Measurements from ENCODE around the gene CARD11. TPM values are rescaled to one million over a fixed set of nuclear protein-coding genes. Genes with fewer than 3 reads are reported as not detected.

CARD11 gene
- total RNA-seq, 1 experiment from 2014 or later = 0.82 TPM

- ATAC-seq (no peak), DNase-seq (ENCODE audit: low read depth, low spot score) (no peak)
- intact Hi-C loops (cut with micrococcal nuclease; ENCODE audit: unreplicated experiment) = no loop called here
- ChIA-PET CTCF (no interaction called here), POLR2A (interaction anchor here (0.6 kb wide), 2 partner anchors 14 to 25 kb away, joined by 3 to 6 read pairs; no protein-coding TSS in a partner anchor)
- Histone ChIP-seq H3K4me3 (ENCODE audit: low read depth in 2 of 2, low read length in 2 of 2) (no peak overlapping the region), H3K9me3 (ENCODE audit: control insufficient read depth, insufficient read depth, low read depth, low read length) (no peaks in the 10 kb centered on the region), H3K27ac (ENCODE audit: low read length) (no peak overlapping the region), H3K27me3 (ENCODE audit: control insufficient read depth, insufficient read depth, low read length) (peaks cover 1% of the 10 kb centered on the region; the same call in 1 of the 2 replicates), H3K4me1 (ENCODE audit: control insufficient read depth, insufficient read depth, low read length) (no peaks in the 10 kb centered on the region), H3K36me3 (ENCODE audit: control insufficient read depth, insufficient read depth, low read length) (no peaks in the 10 kb centered on the region)
- in situ Hi-C loops (cut with HindIII; ENCODE audit: low pct_unique_long_range_greater_than_20kb, low sequenced_read_pairs) = no loop called here
- no TSS peak for BruUV-seq (replicated peaks)
- TF ChIP-seq, protein P1, sequence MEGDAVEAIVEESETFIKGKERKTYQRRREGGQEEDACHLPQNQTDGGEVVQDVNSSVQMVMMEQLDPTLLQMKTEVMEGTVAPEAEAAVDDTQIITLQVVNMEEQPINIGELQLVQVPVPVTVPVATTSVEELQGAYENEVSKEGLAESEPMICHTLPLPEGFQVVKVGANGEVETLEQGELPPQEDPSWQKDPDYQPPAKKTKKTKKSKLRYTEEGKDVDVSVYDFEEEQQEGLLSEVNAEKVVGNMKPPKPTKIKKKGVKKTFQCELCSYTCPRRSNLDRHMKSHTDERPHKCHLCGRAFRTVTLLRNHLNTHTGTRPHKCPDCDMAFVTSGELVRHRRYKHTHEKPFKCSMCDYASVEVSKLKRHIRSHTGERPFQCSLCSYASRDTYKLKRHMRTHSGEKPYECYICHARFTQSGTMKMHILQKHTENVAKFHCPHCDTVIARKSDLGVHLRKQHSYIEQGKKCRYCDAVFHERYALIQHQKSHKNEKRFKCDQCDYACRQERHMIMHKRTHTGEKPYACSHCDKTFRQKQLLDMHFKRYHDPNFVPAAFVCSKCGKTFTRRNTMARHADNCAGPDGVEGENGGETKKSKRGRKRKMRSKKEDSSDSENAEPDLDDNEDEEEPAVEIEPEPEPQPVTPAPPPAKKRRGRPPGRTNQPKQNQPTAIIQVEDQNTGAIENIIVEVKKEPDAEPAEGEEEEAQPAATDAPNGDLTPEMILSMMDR (IDR thresholded peaks at IDR 0.05) = no peak
- no peak for TF ChIP-seq SIN3A (IDR thresholded peaks at IDR 0.05; ENCODE audit: borderline replicate concordance, insufficient read depth, low read depth, low read length)
- no peak for TF ChIP-seq POLR2AphosphoS5 (IDR thresholded peaks at IDR 0.05; ENCODE audit: low read depth, low read length)
- no peak for TF ChIP-seq TCF7L2 (IDR thresholded peaks at IDR 0.05; ENCODE audit: low read depth, low read length)
- TF ChIP-seq, protein P2, sequence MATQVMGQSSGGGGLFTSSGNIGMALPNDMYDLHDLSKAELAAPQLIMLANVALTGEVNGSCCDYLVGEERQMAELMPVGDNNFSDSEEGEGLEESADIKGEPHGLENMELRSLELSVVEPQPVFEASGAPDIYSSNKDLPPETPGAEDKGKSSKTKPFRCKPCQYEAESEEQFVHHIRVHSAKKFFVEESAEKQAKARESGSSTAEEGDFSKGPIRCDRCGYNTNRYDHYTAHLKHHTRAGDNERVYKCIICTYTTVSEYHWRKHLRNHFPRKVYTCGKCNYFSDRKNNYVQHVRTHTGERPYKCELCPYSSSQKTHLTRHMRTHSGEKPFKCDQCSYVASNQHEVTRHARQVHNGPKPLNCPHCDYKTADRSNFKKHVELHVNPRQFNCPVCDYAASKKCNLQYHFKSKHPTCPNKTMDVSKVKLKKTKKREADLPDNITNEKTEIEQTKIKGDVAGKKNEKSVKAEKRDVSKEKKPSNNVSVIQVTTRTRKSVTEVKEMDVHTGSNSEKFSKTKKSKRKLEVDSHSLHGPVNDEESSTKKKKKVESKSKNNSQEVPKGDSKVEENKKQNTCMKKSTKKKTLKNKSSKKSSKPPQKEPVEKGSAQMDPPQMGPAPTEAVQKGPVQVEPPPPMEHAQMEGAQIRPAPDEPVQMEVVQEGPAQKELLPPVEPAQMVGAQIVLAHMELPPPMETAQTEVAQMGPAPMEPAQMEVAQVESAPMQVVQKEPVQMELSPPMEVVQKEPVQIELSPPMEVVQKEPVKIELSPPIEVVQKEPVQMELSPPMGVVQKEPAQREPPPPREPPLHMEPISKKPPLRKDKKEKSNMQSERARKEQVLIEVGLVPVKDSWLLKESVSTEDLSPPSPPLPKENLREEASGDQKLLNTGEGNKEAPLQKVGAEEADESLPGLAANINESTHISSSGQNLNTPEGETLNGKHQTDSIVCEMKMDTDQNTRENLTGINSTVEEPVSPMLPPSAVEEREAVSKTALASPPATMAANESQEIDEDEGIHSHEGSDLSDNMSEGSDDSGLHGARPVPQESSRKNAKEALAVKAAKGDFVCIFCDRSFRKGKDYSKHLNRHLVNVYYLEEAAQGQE (IDR thresholded peaks at IDR 0.05; ENCODE audit: insufficient read depth in 1 of 2, low read depth in 2 of 2, low read length in 1 of 2) = no peak
These were observed 88.4 kb downstream of the CARD11 start for GRCh38 chr7:2955269-2955668.

- Histone ChIP-seq H3K9me3 (ENCODE audit: control insufficient read depth, insufficient read depth, low read depth, low read length) (peaks cover 4% of the 10 kb centered on the region; the same call in 1 of the 2 replicates), H3K4me3 (ENCODE audit: low read depth in 2 of 2, low read length in 2 of 2) (no peak overlapping the region), H3K4me1 (ENCODE audit: control insufficient read depth, insufficient read depth, low read length) (no peaks in the 10 kb centered on the region), H3K27me3 (ENCODE audit: control insufficient read depth, insufficient read depth, low read length) (peaks cover 9% of the 10 kb centered on the region; the same call in 1 of the 2 replicates), H3K36me3 (ENCODE audit: control insufficient read depth, insufficient read depth, low read length) (no peaks in the 10 kb centered on the region), H3K27ac (ENCODE audit: low read length) (no peak overlapping the region)
- POLR2A ChIA-PET = no interaction called here
- no TSS peak for BruUV-seq (replicated peaks)
- in situ Hi-C loops (cut with HindIII; ENCODE audit: low pct_unique_long_range_greater_than_20kb, low sequenced_read_pairs) (no loop called here), intact Hi-C loops (cut with micrococcal nuclease; ENCODE audit: unreplicated experiment) (no loop called here)
- ATAC-seq (no peak), DNase-seq (ENCODE audit: low read depth, low spot score) (no peak)
- CTCF ChIA-PET = no interaction called here
- TF ChIP-seq, protein P1 (IDR thresholded peaks at IDR 0.05) = no peak
- TF ChIP-seq TCF7L2 (IDR thresholded peaks at IDR 0.05; ENCODE audit: low read depth, low read length) (no peak), POLR2AphosphoS5 (IDR thresholded peaks at IDR 0.05; ENCODE audit: low read depth, low read length) (no peak), SIN3A (IDR thresholded peaks at IDR 0.05; ENCODE audit: borderline replicate concordance, insufficient read depth, low read depth, low read length) (no peak)
- TF ChIP-seq, protein P2 (IDR thresholded peaks at IDR 0.05; ENCODE audit: insufficient read depth in 1 of 2, low read depth in 2 of 2, low read length in 1 of 2) = no peak
These were observed 89.2 kb downstream of the CARD11 start for GRCh38 chr7:2954433-2954853.
